Measurements from ENCODE around the gene AMH. TPM values are rescaled to one million over a fixed set of nuclear protein-coding genes. Genes with fewer than 3 reads are reported as not detected.

The AMH gene
- total RNA-seq, 4 donors from 2014 or later: 0.59 to 5.4 (median 2.1) TPM; not detected in 1

GRCh38 chr19:2255112-2255845 lies 6.2 kb downstream of the AMH start:
- peaks cover 0 to 37% (median 18%) of the 10 kb centered on the region in 4 donors for H3K4me1 ChIP-seq
- H3K36me3 ChIP-seq: no peaks in the 10 kb centered on the region
- no peaks in the 10 kb centered on the region for H3K9me3 ChIP-seq
- 42 to 88% methylated on average over 3 to 15 of the region's 16 CpGs for WGBS, 2 donors
- no peak for DNase-seq (ENCODE audit: low spot score in 2 of 2)
- no peak overlapping the region for H3K4me3 ChIP-seq
- H3K27me3 ChIP-seq: peaks cover 0 to 35% of the 10 kb centered on the region in 2 donors
- TF ChIP-seq POLR2A (IDR thresholded peaks at IDR 0.05): no peak
- no peak for TF ChIP-seq CTCF (IDR thresholded peaks at IDR 0.05)
- no peak for TF ChIP-seq EP300 (IDR thresholded peaks at IDR 0.05)
- no peak overlapping the region for H3K27ac ChIP-seq

GRCh38 chr19:2255982-2256685 lies 7.0 kb downstream of the AMH start, which contains the start of gene JSRP1:
TSS of gene JSRP1 (minus strand) at chr19:2256417. CDS start at chr19:2255314, 1,103 bp downstream.
- no peak for DNase-seq (ENCODE audit: low spot score in 2 of 2)
- H3K4me1 ChIP-seq: peaks cover 0 to 29% (median 14%) of the 10 kb centered on the region in 4 donors
- H3K4me3 ChIP-seq: no peak within 1 kb of the TSS
- TF ChIP-seq EP300 (IDR thresholded peaks at IDR 0.05): no peak
- TF ChIP-seq POLR2A (IDR thresholded peaks at IDR 0.05): no peak
- no peak for TF ChIP-seq CTCF (IDR thresholded peaks at IDR 0.05)
- no peaks in the 10 kb centered on the region for H3K36me3 ChIP-seq
- H3K27ac ChIP-seq: no peak within 1 kb of the TSS
- H3K9me3 ChIP-seq: no peaks in the 10 kb centered on the region
- 81 to 83% methylated on average over 16 to 24 of the region's 24 CpGs for whole genome bisulfite sequencing, 2 donors
- H3K27me3 ChIP-seq: peaks cover 0 to 29% of the 10 kb centered on the region in 2 donors

- Histone ChIP-seq H3K4me3 (no peak overlapping the region), H3K36me3 (no peaks in the 10 kb centered on the region), H3K9me3 (no peaks in the 10 kb centered on the region), H3K27ac (no peak overlapping the region), H3K27me3 (peaks cover 0 to under 1% of the 10 kb centered on the region in 2 donors), H3K4me1 (no peaks in the 10 kb centered on the region)
- no peak for TF ChIP-seq CTCF (IDR thresholded peaks at IDR 0.05)
- no peak for TF ChIP-seq POLR2A (IDR thresholded peaks at IDR 0.05)
- no peak for TF ChIP-seq EP300 (IDR thresholded peaks at IDR 0.05)
- 76 to 85% methylated on average over 5 of the region's 5 CpGs for WGBS, 2 donors
- DNase-seq (ENCODE audit: low spot score in 2 of 2): no peak
These were observed 10.2 kb downstream of the AMH start for GRCh38 chr19:2259336-2259735.

- Histone ChIP-seq H3K4me3 (no peak overlapping the region), H3K36me3 (no peaks in the 10 kb centered on the region), H3K27ac (peak overlapping the region in 1 of 4 donors; percentile 12), H3K27me3 (no peaks in the 10 kb centered on the region), H3K9me3 (no peaks in the 10 kb centered on the region), H3K4me1 (no peaks in the 10 kb centered on the region)
- TF ChIP-seq CTCF (IDR thresholded peaks at IDR 0.05) (no peak), POLR2A (IDR thresholded peaks at IDR 0.05) (no peak), EP300 (IDR thresholded peaks at IDR 0.05) (no peak)
- WGBS, 2 donors: 67 to 68% methylated on average over 11 of the region's 11 CpGs
- DNase-seq (ENCODE audit: low spot score in 2 of 2): no peak
These were observed 11.2 kb downstream of the AMH start for GRCh38 chr19:2260341-2260805.

Measured in tibial nerve (tissue), 4 donors.